Ascending aorta (tissue), 2 donors: ENCODE data around the gene CYTH3. TPM values are rescaled to one million over a fixed set of nuclear protein-coding genes. Genes with fewer than 3 reads are reported as not detected.
"Not testable (repeated sequence)": the region's sequence is repeated elsewhere in the genome, so short reads cannot be mapped to it uniquely, and the experiment has no call there.

ENCODE experiments used
- DNase-seq, 2 donors: peaks; one replicate each; pipeline ENCODE4 v3.0.0-alpha.2; 2019; ENCODE audit warnings: low spot score in 2 of 2
- H3K27ac ChIP-seq, 2 donors: fragments of 200-600 bp; sonication (generic); one replicate each; pipeline ENCODE4 v1.5.1; 2016 to 2017; ENCODE audit warnings: mild to moderate bottlenecking in 1 of 2
- H3K27me3 ChIP-seq: fragments of 200-600 bp; sonication (generic); one replicate; pipeline ENCODE4 v1.5.1; 2017
- H3K36me3 ChIP-seq, 2 donors: fragments of 200-600 bp; sonication (generic); one replicate each; pipeline ENCODE4 v1.5.1; 2016
- H3K4me1 ChIP-seq, 2 donors: fragments of 200-600 bp; sonication (generic); one replicate each; pipeline ENCODE4 v1.5.1; 2016 to 2017; ENCODE audit warnings: mild to moderate bottlenecking in 1 of 2
- H3K4me3 ChIP-seq, 2 donors: fragments of 200-600 bp; sonication (generic); one replicate each; pipeline ENCODE4 v1.5.1; 2016 to 2017; ENCODE audit warnings: mild to moderate bottlenecking in 1 of 2
- H3K9me3 ChIP-seq, 2 donors: fragments of 200-600 bp; sonication (generic); one replicate each; pipeline ENCODE4 v1.5.1; 2016
- intact Hi-C: fragments of 100-400 bp; cut with DNase I; formaldehyde crosslinking; loops from one replicate; pipeline ENCODE4 v1.15.1; 2023
- total RNA-seq: library from RNA; depleted of rRNA; stranded (reverse); fragments of >200 nt; gene quantifications from one replicate; pipeline ENCODE4 v1.1.0, GENCODE V29; 2016
- TF ChIP-seq, protein P1 (sequence below), 3 experiments: fragments of 200-600 bp in 2 of 3; fragments of 450-650 bp in 1 of 3; sonication (generic) in 2 of 3; IDR thresholded peaks; one replicate each; pipeline ENCODE4 v1.5.1; 2016 to 2019; ENCODE audit warnings: antibody characterized with exemption in 3 of 3, mild to moderate bottlenecking in 1 of 3, moderate library complexity in 1 of 3

CYTH3 gene
- total RNA-seq, 1 donor from 2014 or later: 51.8 TPM

DNA sequence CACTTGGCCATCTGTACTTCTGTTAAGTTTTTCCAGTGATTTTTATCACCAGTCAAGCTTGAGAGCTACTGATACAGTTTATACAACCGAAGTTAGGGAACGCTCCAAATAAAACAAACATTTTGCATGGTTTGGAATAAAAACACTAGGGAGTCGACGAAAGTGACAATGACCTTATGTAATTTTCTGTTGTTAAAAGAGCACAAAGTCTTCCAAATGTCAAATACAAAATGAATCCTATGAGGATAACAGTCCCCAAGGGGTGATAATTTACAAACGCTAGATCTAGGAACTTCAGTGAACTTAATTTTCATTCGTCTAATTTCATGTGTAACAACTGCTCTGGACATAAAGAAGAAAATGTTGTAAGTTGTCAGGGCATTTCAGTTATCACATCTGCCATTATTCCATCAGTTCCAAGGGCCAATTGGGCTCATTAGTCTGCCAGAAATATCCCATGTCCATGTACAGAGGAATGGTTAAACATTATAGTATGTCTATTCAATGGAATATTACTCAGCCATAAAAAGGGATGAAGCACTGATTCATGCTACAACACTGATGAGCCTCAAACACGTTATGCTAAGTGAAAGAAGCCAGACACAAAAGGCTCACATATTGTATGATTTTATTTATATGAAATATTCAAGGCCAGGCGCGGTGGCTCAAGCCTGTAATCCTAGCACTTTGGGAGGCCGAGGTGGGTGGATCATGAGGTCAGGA lies 38.0 kb upstream of the CYTH3 start:
- intact Hi-C loops: no loop called here
- DNase-seq: no peak
- Histone ChIP-seq H3K36me3 (no peaks in the 10 kb centered on the region), H3K9me3 (no peaks in the 10 kb centered on the region), H3K27me3 (no peaks in the 10 kb centered on the region), H3K27ac (no peak overlapping the region), H3K4me1 (peaks cover 0 to under 1% of the 10 kb centered on the region in 2 donors), H3K4me3 (no peak overlapping the region)
- TF ChIP-seq, protein P1, sequence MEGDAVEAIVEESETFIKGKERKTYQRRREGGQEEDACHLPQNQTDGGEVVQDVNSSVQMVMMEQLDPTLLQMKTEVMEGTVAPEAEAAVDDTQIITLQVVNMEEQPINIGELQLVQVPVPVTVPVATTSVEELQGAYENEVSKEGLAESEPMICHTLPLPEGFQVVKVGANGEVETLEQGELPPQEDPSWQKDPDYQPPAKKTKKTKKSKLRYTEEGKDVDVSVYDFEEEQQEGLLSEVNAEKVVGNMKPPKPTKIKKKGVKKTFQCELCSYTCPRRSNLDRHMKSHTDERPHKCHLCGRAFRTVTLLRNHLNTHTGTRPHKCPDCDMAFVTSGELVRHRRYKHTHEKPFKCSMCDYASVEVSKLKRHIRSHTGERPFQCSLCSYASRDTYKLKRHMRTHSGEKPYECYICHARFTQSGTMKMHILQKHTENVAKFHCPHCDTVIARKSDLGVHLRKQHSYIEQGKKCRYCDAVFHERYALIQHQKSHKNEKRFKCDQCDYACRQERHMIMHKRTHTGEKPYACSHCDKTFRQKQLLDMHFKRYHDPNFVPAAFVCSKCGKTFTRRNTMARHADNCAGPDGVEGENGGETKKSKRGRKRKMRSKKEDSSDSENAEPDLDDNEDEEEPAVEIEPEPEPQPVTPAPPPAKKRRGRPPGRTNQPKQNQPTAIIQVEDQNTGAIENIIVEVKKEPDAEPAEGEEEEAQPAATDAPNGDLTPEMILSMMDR (IDR thresholded peaks at IDR 0.05): no peak

DNA sequence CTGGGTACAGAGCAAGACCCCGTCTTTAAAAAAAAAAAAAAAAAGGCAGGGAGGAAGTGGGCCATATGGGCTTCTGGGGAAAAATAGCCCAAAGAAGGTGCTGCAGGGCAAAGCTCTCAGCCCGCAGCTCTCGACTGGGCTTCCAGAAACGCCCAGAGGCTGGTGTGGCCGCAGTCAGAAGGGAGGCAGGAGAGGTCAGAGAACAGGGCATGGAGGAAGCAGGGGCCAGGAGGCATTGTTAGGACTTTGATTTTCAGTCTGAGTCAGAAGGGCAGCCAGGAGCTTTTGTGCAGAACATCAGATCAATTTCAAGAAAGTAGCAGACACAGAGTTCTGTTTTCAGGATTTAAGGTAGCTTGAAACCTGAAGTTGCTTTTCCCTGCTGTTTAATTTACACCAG lies 35.3 kb upstream of the CYTH3 start:
- Histone ChIP-seq H3K9me3 (no peaks in the 10 kb centered on the region), H3K36me3 (no peaks in the 10 kb centered on the region), H3K4me3 (no peak overlapping the region), H3K4me1 (no peaks in the 10 kb centered on the region), H3K27me3 (no peaks in the 10 kb centered on the region), H3K27ac (no peak overlapping the region)
- intact Hi-C loops: no loop called here
- TF ChIP-seq, protein P1 (IDR thresholded peaks at IDR 0.05): no peak
- DNase-seq: no peak

DNA sequence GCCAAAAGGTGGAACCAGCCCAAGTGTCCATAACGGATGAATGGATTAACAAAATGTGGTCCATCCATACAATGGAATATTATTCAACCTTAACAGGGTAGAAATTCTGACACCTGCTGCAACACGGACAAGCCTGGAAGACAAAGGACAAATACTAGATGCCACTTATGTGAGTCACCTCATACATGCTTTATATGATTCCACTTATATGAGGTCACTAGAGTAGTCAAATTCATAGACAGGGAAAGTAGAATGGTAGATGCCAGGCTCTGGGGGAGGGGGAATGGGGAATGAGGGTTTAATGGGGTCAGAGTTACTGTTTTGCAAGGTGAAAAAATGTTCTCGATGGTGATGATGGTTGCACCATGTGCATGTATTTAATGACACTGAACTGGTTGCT lies 34.0 kb upstream of the CYTH3 start:
- Histone ChIP-seq H3K4me1 (no peaks in the 10 kb centered on the region), H3K9me3 (no peaks in the 10 kb centered on the region), H3K4me3 (no peak overlapping the region), H3K27me3 (no peaks in the 10 kb centered on the region), H3K36me3 (no peaks in the 10 kb centered on the region), H3K27ac (no peak overlapping the region)
- TF ChIP-seq, protein P1 (IDR thresholded peaks at IDR 0.05): no peak
- intact Hi-C loops: no loop called here
- DNase-seq: no peak

DNA sequence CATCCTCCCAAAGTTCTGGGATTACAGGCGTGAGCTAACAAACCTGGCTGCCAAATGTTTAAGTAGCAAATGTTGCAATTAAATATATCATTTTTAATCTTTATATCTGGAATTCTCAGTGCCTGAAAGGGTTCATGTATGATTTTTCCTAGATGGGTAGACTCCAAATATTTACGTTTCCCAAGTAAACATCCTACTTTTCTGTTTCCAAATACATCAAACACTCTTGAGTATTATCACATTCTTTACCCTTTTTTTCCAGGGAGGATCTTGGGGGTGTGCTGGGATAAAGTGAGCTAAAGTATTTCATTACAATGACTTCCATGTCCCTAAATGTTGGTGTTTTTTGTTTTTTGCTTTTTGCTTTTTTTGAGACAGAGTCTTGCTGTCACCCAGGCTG lies 32.9 kb upstream of the CYTH3 start:
- no peak for DNase-seq
- Histone ChIP-seq H3K36me3 (no peaks in the 10 kb centered on the region), H3K9me3 (no peaks in the 10 kb centered on the region), H3K27ac (no peak overlapping the region), H3K27me3 (no peaks in the 10 kb centered on the region), H3K4me3 (no peak overlapping the region), H3K4me1 (no peaks in the 10 kb centered on the region)
- TF ChIP-seq, protein P1 (IDR thresholded peaks at IDR 0.05): no peak
- intact Hi-C loops: no loop called here

DNA sequence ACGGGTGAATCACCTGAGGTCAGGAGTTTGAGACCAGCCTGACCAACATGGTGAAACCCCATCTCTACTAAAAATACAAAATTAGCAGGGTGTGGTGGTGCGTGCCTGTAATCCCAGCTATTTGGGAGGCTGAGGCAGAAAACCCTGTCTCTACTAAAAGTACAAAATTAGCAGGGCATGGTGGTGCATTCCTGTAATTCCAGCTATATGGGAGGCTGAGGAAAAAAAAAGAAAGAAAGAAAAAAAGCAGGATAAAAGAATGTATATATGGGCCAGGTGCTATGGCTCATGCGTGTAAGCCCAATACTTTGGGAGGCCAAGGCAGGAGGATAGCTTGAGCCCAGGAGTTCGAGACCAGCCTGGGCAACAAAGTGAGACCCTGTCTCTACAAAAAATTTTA lies 29.0 kb upstream of the CYTH3 start:
- DNase-seq, H3K9me3 ChIP-seq, H3K4me1 ChIP-seq, H3K36me3 ChIP-seq, H3K27me3 ChIP-seq, H3K27ac ChIP-seq, H3K4me3 ChIP-seq, intact Hi-C loops: not testable (repeated sequence)

DNA sequence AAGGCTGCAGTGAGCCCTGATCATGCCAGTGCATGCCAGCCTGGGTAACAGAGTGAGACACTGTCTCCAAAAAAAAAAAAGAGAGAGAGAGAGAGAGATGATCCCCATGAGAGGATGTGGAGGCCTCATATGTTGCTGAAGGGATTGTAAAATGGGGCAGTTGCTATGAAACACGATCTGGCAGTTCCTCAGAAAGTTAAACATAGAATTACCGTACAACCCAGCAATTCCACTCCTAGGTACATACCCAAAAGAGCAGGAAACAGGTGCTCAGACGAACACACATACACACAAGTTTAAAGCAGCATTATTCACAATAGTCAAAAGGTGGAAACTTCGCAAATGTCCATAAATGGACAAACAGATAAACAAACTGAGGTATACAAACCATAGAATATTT lies 27.4 kb upstream of the CYTH3 start:
- H3K27me3 ChIP-seq: no peaks in the 10 kb centered on the region
- H3K4me1 ChIP-seq: no peaks in the 10 kb centered on the region
- no peak overlapping the region for H3K4me3 ChIP-seq
- no peak for DNase-seq
- no peak overlapping the region for H3K27ac ChIP-seq
- TF ChIP-seq, protein P1 (IDR thresholded peaks at IDR 0.05): no peak
- H3K36me3 ChIP-seq: no peaks in the 10 kb centered on the region
- intact Hi-C loops: no loop called here
- no peaks in the 10 kb centered on the region for H3K9me3 ChIP-seq
